Epithelial cell of proximal tubule (primary cell): ENCODE measurements around the gene GORASP1. TPM values are rescaled to one million over a fixed set of nuclear protein-coding genes. Genes with fewer than 3 reads are reported as not detected.

ENCODE experiments used
- DNase-seq: peaks from one replicate; pipeline ENCODE4 v3.0.0-alpha.2; 2011; ENCODE audit warnings: low read depth
- H3K4me3 ChIP-seq: 2 replicates; pipeline ENCODE4 v1.5.1; 2011; ENCODE audit warnings: low read depth, mild to moderate bottlenecking, low read length
- total RNA-seq: library from RNA; depleted of rRNA; stranded (reverse); fragments of >200 nt; gene quantifications from 2 replicates; pipeline ENCODE4 v1.2.3, GENCODE V29; 2015
- TF ChIP-seq, protein P1 (sequence below): conservative IDR thresholded peaks from 2 replicates; pipeline ENCODE4 v1.5.1; 2012; ENCODE audit warnings: low read depth, mild to moderate bottlenecking, low read length

GORASP1 gene
- total RNA-seq, 1 donor from 2014 or later: 17.6 TPM

DNA sequence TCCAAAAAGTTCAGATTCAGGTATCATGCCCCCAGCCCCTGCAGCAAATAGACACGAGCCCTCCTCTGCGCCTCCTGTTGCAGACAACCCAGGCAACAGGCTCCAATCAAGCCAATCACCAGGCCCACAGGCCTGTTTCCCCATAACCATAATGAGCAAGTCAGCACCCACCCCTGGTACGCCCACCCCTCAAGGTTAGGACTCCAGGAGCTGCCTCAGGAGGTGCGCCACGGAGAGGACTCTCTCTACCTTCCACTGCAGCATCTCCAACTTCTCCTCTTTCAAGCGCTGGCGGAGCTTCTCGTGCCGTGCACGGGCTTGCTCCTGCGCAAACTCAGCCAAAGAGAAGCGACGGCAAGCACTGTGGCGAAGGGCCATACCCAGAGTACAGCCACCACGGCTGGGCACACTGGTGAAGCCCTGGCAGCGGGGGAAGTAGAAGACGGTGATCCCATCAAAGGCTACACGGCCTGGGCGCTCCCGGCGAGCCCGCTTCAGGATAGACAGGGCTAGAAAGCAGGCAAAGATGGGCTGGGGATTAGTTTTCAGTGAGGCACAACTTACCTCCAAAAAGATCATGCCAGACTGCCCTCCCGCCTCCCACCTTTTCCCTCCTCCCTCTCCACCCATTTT lies 37.4 kb upstream of the GORASP1 start:
- no peak for DNase-seq
- no peak overlapping the region for H3K4me3 ChIP-seq
- TF ChIP-seq, protein P1, sequence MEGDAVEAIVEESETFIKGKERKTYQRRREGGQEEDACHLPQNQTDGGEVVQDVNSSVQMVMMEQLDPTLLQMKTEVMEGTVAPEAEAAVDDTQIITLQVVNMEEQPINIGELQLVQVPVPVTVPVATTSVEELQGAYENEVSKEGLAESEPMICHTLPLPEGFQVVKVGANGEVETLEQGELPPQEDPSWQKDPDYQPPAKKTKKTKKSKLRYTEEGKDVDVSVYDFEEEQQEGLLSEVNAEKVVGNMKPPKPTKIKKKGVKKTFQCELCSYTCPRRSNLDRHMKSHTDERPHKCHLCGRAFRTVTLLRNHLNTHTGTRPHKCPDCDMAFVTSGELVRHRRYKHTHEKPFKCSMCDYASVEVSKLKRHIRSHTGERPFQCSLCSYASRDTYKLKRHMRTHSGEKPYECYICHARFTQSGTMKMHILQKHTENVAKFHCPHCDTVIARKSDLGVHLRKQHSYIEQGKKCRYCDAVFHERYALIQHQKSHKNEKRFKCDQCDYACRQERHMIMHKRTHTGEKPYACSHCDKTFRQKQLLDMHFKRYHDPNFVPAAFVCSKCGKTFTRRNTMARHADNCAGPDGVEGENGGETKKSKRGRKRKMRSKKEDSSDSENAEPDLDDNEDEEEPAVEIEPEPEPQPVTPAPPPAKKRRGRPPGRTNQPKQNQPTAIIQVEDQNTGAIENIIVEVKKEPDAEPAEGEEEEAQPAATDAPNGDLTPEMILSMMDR: no peak

DNA sequence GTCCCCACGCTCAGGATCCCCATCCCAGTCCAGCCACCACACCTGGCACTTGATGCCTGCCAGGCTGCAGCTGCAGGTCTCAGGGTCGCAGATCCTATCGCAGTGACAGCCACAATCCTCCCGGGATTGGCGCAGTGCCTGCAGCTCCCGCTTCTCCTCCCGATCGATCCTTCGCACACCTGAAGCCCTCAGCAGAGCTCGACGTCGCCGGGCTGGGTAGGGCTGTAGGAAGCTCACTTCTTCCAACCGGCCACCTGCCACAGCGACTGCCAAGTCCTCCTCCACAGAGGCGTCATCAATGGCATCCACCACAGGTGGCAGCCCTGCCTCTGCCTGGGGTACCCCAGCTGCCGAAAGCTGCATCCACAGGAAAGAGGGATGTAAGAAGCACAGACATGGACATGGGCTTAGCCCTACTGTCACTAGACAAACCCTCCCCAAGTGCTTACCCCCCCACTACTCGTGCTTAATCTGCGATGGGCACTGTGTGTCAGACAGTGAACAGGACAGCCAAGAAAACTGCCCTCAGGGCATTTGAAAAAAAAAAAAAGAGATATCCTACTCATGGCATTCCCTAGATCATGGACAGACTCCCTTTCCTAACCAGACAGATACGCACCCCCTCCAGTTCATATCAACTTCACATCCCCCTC lies 36.8 kb upstream of the GORASP1 start:
- no peak overlapping the region for H3K4me3 ChIP-seq
- DNase-seq: no peak
- TF ChIP-seq, protein P1: no peak

DNA sequence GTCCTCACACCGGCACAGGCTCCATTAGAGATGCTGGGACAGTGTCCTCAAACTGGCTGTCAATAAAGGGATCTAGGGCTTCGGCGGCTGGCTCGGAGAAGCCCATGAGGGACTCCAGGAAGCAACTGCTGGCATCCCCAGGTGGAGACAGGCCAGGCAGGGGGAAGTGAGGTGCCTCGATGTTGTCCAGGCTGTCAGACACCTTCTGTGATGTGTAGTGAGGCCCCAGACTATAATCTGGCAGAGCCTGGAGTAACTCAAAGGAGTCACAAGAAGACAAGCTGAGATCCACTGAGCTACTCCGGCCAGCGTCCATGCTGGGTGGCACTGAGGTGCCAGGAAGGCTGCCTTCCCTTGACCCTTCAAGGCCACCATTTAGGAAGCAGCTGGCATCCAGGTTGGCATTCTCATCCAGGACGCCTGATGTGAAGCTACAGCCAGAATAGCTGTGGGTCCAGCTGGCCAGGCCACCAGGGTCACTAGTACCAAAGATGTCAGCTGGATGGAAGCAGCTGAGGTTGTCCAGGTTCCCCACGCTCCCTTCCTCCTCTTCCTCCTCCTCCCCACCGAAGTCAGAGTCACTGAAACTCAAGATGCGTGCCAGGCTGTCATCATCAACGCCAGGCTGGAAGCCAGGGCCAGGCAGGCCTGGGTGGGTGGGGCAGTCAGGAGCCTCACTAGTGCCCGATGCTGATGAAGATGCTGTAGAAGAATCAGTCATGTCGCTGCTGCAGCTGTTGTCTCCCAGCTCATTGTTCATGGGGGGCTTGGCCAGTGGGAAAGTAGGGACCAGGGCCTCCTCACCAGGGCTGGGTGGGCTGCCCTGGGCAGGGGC lies 35.8 kb upstream of the GORASP1 start:
- TF ChIP-seq, protein P1: no peak
- H3K4me3 ChIP-seq: no peak overlapping the region
- DNase-seq: no peak

DNA sequence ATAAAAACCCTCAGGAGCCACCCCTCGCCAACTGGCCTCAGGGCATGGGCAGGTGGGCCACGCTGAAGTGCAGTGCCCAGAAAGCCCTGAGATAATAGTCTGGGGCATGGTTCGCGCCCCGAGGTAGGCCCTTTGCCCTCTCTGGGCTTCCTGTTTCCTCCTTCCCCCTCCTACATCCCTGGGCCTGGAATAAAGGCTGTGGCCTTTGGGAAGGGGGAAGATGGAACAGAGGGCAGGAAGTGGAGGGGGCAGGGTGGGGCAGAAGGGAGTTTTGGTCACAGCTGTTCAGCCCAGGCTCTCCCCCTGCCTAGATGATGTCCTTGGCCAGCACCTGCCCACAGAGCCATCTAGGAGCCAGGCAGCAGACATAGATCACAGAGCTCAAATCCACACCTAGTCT lies 34.6 kb upstream of the GORASP1 start:
- TF ChIP-seq, protein P1: no peak
- H3K4me3 ChIP-seq: no peak overlapping the region
- no peak for DNase-seq

DNA sequence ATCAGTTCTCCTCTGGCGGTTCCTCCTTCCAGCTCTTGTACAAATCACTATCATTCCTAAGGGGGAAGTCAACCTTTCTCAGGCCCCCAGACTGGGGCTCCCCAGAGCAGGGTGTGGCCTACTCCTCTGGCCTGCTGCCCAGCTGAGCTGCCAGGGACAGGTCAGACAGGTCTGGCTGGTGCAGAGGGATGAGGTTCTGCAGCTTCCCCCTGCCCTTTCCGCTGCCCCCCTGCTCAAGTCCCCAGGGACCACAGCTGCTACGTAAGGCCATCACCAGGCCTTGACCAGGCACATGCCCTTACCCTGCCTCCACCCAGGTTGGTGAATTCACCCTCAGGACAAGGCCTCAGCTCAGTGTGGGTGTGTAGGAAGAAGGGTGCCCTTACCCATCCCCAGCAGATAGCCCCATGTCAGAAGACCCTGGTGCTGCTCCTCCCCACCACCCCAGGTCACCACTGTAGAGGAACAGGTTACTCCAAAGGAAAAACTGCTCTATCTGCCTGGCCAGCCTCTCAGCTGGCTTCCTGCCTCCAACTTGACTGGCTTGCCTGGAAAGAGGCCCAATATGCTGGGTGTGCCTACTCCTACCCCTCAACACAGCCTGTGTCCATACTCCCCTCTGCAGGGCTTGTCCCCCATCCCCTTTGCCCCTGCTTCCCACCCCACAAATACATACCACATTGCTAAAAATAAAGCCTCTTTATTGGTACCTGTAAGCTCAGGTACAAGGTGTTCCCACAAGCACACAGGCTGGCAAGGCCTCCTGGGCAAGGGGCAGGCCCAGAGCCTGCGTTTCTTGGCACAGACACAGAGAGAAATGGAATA lies 34.0 kb upstream of the GORASP1 start:
- DNase-seq: no peak
- H3K4me3 ChIP-seq: no peak overlapping the region
- TF ChIP-seq, protein P1: no peak

DNA sequence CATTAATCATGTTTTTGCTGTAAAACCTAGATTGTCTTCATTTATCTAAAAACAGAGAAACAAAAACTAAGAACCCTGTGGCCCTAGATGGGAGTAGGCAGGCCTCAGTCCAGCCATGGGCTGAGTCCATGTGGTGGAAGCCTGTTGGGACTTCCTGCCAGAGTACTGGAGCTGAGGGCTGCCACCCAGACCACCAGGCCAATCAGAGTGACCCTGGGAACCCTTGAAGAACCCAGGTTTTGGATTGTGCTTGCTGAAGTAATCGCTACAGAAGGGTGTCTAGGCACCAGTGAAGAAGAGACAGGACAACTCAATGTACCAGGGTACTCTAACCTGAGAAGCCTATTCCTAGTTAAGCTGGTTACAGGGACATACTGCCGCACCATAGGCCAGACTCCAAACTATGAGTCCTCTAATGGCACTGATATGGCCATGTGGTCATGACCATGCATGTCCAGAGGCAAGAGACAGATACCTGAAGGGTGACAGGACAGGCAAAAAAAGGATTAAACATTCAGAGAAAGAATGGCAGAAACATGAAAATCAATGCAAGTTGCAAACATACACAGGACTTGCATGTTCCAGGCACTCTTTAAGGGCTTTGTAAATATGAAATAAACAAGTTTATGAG lies 33.0 kb upstream of the GORASP1 start:
- TF ChIP-seq, protein P1: no peak
- no peak for DNase-seq
- H3K4me3 ChIP-seq: no peak overlapping the region
